K562 (cell line): ENCODE measurements around the gene KAZN. TPM values are rescaled to one million over a fixed set of nuclear protein-coding genes. Genes with fewer than 3 reads are reported as not detected.

Experiments
- ARHGAP35 ChIP-seq: fragments of 450-650 bp; IDR thresholded peaks from 2 replicates; pipeline ENCODE4 v1.6.1; 2018; ENCODE audit not compliant: partially characterized antibody
- CHAMP1 ChIP-seq: fragments of 450-650 bp; IDR thresholded peaks from 2 replicates; pipeline ENCODE4 v1.6.1; 2016; ENCODE audit warnings: mild to moderate bottlenecking
- CREB1 ChIP-seq, 2 experiments: sonication (generic) in 1 of 2; formaldehyde crosslinking in 1 of 2; IDR thresholded peaks; 2 replicates each; pipeline versions ENCODE4 v1.6.1 to v1.8.0; 2012 to 2022; ENCODE audit warnings: inconsistent platforms in 1 of 2, mild to moderate bottlenecking in 1 of 2, missing genetic modification reagents in 1 of 2, moderate library complexity in 1 of 2
- CREM ChIP-seq: IDR thresholded peaks from 2 replicates; pipeline ENCODE4 v1.6.1; 2014; ENCODE audit warnings: antibody characterized with exemption, low read depth
- FOXP1 ChIP-seq: sonication (generic); formaldehyde crosslinking; IDR thresholded peaks from 2 replicates; pipeline ENCODE4 v1.8.0; 2022; ENCODE audit warnings: mild to moderate bottlenecking, missing genetic modification reagents
- GTF2E2 ChIP-seq: fragments of 200-800 bp; sonication (Bioruptor generic); IDR thresholded peaks from 2 replicates; pipeline ENCODE4 v1.6.1; 2016; ENCODE audit warnings: missing genetic modification characterization, missing compliant biosample characterization
- KAT8 ChIP-seq: fragments of 450-650 bp; IDR thresholded peaks from 2 replicates; pipeline ENCODE4 v1.6.1; 2016; ENCODE audit warnings: low read depth, mild to moderate bottlenecking
- KHSRP ChIP-seq: fragments of 450-650 bp; IDR thresholded peaks from 2 replicates; pipeline ENCODE4 v1.6.1; 2017
- KLF16 ChIP-seq: IDR thresholded peaks from 2 replicates; pipeline ENCODE4 v1.6.1; 2016; ENCODE audit warnings: antibody characterized with exemption
- MECOM ChIP-seq: fragments of 250-450 bp; sonication (Bioruptor Pico); IDR thresholded peaks from 2 replicates; pipeline ENCODE4 v1.8.0; 2022; ENCODE audit warnings: inconsistent platforms
- MLX ChIP-seq, 2 experiments: fragments of 450-650 bp in 1 of 2; sonication (generic) in 1 of 2; formaldehyde crosslinking; conservative IDR thresholded peaks; 2 replicates each; pipeline versions ENCODE4 v1.4.0 to v1.8.1; 2020 to 2022; ENCODE audit warnings: mild to moderate bottlenecking in 1 of 2, missing genetic modification reagents in 1 of 2
- MXD1 ChIP-seq: fragments of 250-450 bp; sonication (Bioruptor Pico); IDR thresholded peaks from 2 replicates; pipeline ENCODE4 v1.8.0; 2021; ENCODE audit warnings: borderline replicate concordance, mild to moderate bottlenecking, moderate library complexity; ENCODE audit not compliant: poor library complexity, severe bottlenecking
- MXI1 ChIP-seq: IDR thresholded peaks from 2 replicates; pipeline ENCODE4 v1.6.1; 2011; ENCODE audit warnings: low read depth, mild to moderate bottlenecking, improper control_type of control experiment, low read length
- MYNN ChIP-seq, 2 experiments: sonication (generic); formaldehyde crosslinking in 1 of 2; IDR thresholded peaks; 2 replicates each; pipeline versions ENCODE4 v1.5.0 to v1.6.1; 2016 to 2020; ENCODE audit warnings: antibody characterized with exemption in 1 of 2, missing genetic modification reagents in 1 of 2
- NCOR1 ChIP-seq: fragments of 450-650 bp; IDR thresholded peaks from 2 replicates; pipeline ENCODE4 v1.6.1; 2016; ENCODE audit warnings: mild to moderate bottlenecking, moderate library complexity
- NR1H2 ChIP-seq: sonication (generic); formaldehyde crosslinking; IDR thresholded peaks from 2 replicates; pipeline ENCODE4 v1.4.0; 2020; ENCODE audit warnings: mild to moderate bottlenecking, missing genetic modification reagents
- SMAD1 ChIP-seq: fragments of 150-350 bp; IDR thresholded peaks from 2 replicates; pipeline ENCODE4 v1.6.1; 2014; ENCODE audit warnings: low read length, low read depth; ENCODE audit not compliant: partially characterized antibody
- SMAD3 ChIP-seq: fragments of 450-650 bp; formaldehyde crosslinking; conservative IDR thresholded peaks from 2 replicates; pipeline ENCODE4 v1.4.0; 2020; ENCODE audit warnings: mild to moderate bottlenecking
- SNRNP70 ChIP-seq: fragments of 200-400 bp; formaldehyde crosslinking; optimal IDR thresholded peaks from 2 replicates; pipeline ENCODE3; 2017; ENCODE audit warnings: low read depth, low read length
- TGIF2 ChIP-seq: sonication (generic); formaldehyde crosslinking; IDR thresholded peaks from 2 replicates; pipeline ENCODE4 v1.8.1; 2022; ENCODE audit warnings: mild to moderate bottlenecking, missing genetic modification reagents, moderate library complexity
- ZNF512 ChIP-seq: IDR thresholded peaks from 2 replicates; pipeline ENCODE4 v1.6.1; 2016; ENCODE audit warnings: missing genetic modification characterization, missing compliant biosample characterization
- ZNF586 ChIP-seq: fragments of 450-650 bp; formaldehyde crosslinking; conservative IDR thresholded peaks from 2 replicates; pipeline ENCODE4 v1.4.0; 2020; ENCODE audit warnings: mild to moderate bottlenecking, moderate library complexity
- ZNF707 ChIP-seq: fragments of 250-450 bp; sonication (Bioruptor Pico); conservative IDR thresholded peaks from 2 replicates; pipeline ENCODE4 v1.8.0; 2022; ENCODE audit warnings: inconsistent platforms, mild to moderate bottlenecking, moderate library complexity
- polyA plus RNA-seq, 8 experiments: library from polyadenylated mRNA; depleted of rRNA in 4 of 8; stranded (reverse) in 5 of 8; unstranded in 3 of 8; fragments of >200 nt; fragmentation: Nextera tagmentation in 2 of 8; fragmentation: Illumina TruSeq in 1 of 8; extraction: Ambion mirVana in 2 of 8; extraction: Trizol in 1 of 8; gene quantifications; 2 replicates each; pipeline versions ENCODE4 v1.2.1 to v1.2.3, GENCODE V29; 2011 to 2014; ENCODE audit warnings: inconsistent platforms in 1 of 8, missing spikeins in 1 of 8
- total RNA-seq, 7 experiments: library from RNA; depleted of rRNA in 6 of 7; stranded (reverse); fragments of >200 nt in 6 of 7; fragmentation: Illumina TruSeq in 2 of 7; extraction: Trizol in 2 of 7; gene quantifications; 2 replicates each; pipeline versions ENCODE4 v1.2.1 to v1.2.3, GENCODE V29; 2011 to 2021; ENCODE audit warnings: low replicate concordance in 1 of 7

Gene KAZN
- total and polyA plus RNA-seq, 9 of the 15 experiments (the other 6 are each of a cell fraction or from before 2014, with no cell fraction given), result 2.1 to 21.6 (median 5.4) TPM

GRCh38 chr1:14777516-14778506, 179.3 kb downstream of the KAZN start (continued):
- TF ChIP-seq CHAMP1 (0 out of 2 replicates have a peak, but pooled peaks have one; percentile 19), NR1H2 (CRISPR knock-in tag) (no peak), KHSRP (no peak), ZNF586 (CRISPR knock-in tag) (no peak), ZNF707 (CRISPR knock-in tag) (0 out of 2 replicates have a peak, but pooled peaks have one; percentile 33), SMAD3 (CRISPR knock-in tag) (peak; percentile 94), ZNF512 (tag) (no peak), TGIF2 (CRISPR knock-in tag) (no peak), MYNN (IDR thresholded peaks at IDR 0.05) (no peak), MYNN (CRISPR knock-in tag; IDR thresholded peaks at IDR 0.05) (no peak), KAT8 (0 out of 2 replicates have a peak, but pooled peaks have one; percentile 35), SMAD1 (peak; percentile 93), MLX (CRISPR knock-in tag; conservative IDR thresholded peaks at IDR 0.05) (no peak), FOXP1 (CRISPR knock-in tag) (no peak), MXI1 (no peak), MXD1 (CRISPR knock-in tag) (no peak), ARHGAP35 (no peak), NCOR1 (peak; percentile 71), CREB1 (IDR thresholded peaks at IDR 0.05) (0 out of 2 replicates have a peak, but pooled peaks have one; percentile 35), CREB1 (CRISPR knock-in tag; IDR thresholded peaks at IDR 0.05) (no peak), GTF2E2 (peak; percentile 80), CREM (no peak; the same call in 1 of the 2 replicates), KLF16 (0 out of 2 replicates have a peak, but pooled peaks have one; percentile 7), MECOM (CRISPR knock-in tag) (peak; percentile 81), SNRNP70 (no peak)
